ENCODE measurements around the gene XAB2. TPM values are rescaled to one million over a fixed set of nuclear protein-coding genes. Genes with fewer than 3 reads are reported as not detected.

XAB2 gene
- total RNA-seq, 1 experiment from 2014 or later, result 36.9 TPM

DNA sequence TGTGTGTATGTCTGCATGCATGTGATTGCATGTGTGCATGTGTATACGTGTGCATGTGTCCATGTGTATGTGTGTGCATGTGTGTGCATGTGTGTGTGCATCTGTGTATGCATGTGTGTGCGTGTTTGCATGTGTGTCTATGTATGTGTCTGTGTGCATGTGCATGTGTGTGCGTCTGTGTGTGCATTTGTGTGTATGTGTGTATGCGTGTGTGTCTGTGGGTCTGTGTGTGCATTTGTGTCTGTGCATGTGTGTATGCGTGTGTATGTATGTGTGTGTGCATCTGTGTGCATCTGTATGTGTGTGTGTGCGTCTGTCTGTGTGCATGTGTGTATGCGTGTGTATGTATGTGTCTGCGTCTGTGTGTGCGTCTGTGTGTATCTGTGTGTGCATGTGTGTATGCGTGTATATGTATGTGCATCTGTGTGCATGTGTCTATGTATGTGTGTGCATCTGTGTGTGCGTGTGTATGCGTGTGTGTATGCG is 10.6 kb upstream of the XAB2 start:
- no peak for TF ChIP-seq REST (IDR thresholded peaks at IDR 0.05; ENCODE audit: insufficient read depth in 1 of 2, low read depth in 2 of 2, low read length in 1 of 2)
- CTCF ChIA-PET, result no interaction called here
- no TSS peak for BruUV-seq (replicated peaks)

DNA sequence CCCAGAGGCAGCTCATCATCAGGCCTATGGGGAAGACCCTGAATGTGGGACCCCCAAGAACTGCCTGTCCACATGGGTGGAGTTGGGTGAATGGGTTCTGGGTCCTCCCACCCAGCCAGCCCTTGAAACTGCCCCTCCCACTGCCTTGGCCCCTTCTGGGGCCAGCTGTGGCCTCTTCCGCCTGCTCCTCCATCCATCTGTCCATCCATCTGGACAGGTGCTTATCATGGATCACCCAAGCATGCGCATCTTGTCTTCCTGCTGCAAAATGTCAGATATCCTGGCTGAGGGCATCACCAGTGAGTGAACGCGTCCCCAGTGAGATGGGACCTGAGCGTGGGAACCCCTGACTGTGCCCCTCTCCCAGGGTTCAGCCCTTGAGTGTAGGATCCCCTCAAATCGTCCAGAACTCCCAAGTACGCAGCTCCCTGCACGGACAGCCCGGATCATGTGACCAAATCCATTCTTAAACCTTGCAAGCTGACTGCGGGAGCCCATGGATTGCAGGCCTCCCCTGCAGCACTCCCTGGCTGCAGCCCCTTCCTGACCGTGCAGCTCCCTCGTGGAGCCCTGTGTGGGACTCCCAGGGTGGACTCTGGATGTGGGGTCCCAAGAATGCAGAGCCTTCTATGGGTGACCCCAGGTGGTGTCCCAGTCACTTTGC is 9.6 kb upstream of the XAB2 start:
- no peak for TF ChIP-seq SIN3A (IDR thresholded peaks at IDR 0.05; ENCODE audit: borderline replicate concordance, insufficient read depth, low read depth, low read length)
- TF ChIP-seq CTCF (IDR thresholded peaks at IDR 0.05), result no peak
- TF ChIP-seq TCF7L2 (IDR thresholded peaks at IDR 0.05; ENCODE audit: low read depth, low read length), result no peak
- no peak for TF ChIP-seq POLR2AphosphoS5 (IDR thresholded peaks at IDR 0.05; ENCODE audit: low read depth, low read length)
- no peak for TF ChIP-seq REST (IDR thresholded peaks at IDR 0.05; ENCODE audit: insufficient read depth in 1 of 2, low read depth in 2 of 2, low read length in 1 of 2)
- Histone ChIP-seq H3K9me3 (ENCODE audit: control insufficient read depth, insufficient read depth, low read depth, low read length) (no peaks in the 10 kb centered on the region), H3K27ac (ENCODE audit: low read length) (no peak overlapping the region), H3K4me3 (ENCODE audit: low read depth in 2 of 2, low read length in 2 of 2) (no peak overlapping the region), H3K4me1 (ENCODE audit: control insufficient read depth, insufficient read depth, low read length) (no peaks in the 10 kb centered on the region; the same call in 1 of the 2 replicates), H3K36me3 (ENCODE audit: control insufficient read depth, insufficient read depth, low read length) (no peaks in the 10 kb centered on the region), H3K27me3 (ENCODE audit: control insufficient read depth, insufficient read depth, low read length) (no peaks in the 10 kb centered on the region)
- in situ Hi-C loops (cut with HindIII; ENCODE audit: low pct_unique_long_range_greater_than_20kb, low sequenced_read_pairs), result no loop called here
- POLR2A ChIA-PET, result interaction anchor here (0.6 kb wide), 1 partner anchor 18 kb away, joined by 3 read pairs; no protein-coding TSS in a partner anchor
- CTCF ChIA-PET, result no interaction called here
- intact Hi-C loops (cut with micrococcal nuclease; ENCODE audit: unreplicated experiment), result no loop called here
- BruUV-seq (replicated peaks), result no TSS peak
- ATAC-seq (no peak), DNase-seq (ENCODE audit: low read depth, low spot score) (no peak)

More for the DNA sequence above, 10.6 kb upstream of the XAB2 start:
- POLR2A ChIA-PET, result interaction anchor here (0.6 kb wide), 1 partner anchor 17 kb away, joined by 3 read pairs; no protein-coding TSS in a partner anchor
- no peaks in the 10 kb centered on the region for H3K36me3 ChIP-seq (ENCODE audit: control insufficient read depth, insufficient read depth, low read length)
- no peaks in the 10 kb centered on the region for H3K27me3 ChIP-seq (ENCODE audit: control insufficient read depth, insufficient read depth, low read length)
- ATAC-seq (no peak), DNase-seq (ENCODE audit: low read depth, low spot score) (no peak)
- H3K4me1 ChIP-seq (ENCODE audit: control insufficient read depth, insufficient read depth, low read length), result no peaks in the 10 kb centered on the region; the same call in 1 of the 2 replicates
- H3K4me3 ChIP-seq (ENCODE audit: low read depth in 2 of 2, low read length in 2 of 2), result no peak overlapping the region
- in situ Hi-C loops (cut with HindIII; ENCODE audit: low pct_unique_long_range_greater_than_20kb, low sequenced_read_pairs) (no loop called here), intact Hi-C loops (cut with micrococcal nuclease; ENCODE audit: unreplicated experiment) (no loop called here)
- H3K9me3 ChIP-seq (ENCODE audit: control insufficient read depth, insufficient read depth, low read depth, low read length), result no peaks in the 10 kb centered on the region
- no peak overlapping the region for H3K27ac ChIP-seq (ENCODE audit: low read length)
